Measurements from ENCODE around the gene UGT1A4. TPM values are rescaled to one million over a fixed set of nuclear protein-coding genes. Genes with fewer than 3 reads are reported as not detected.
A peak's percentile ranks its signal among the peaks of the same experiment; 100 is the strongest.

The UGT1A4 gene
- total RNA-seq, 1 donor from 2014 or later = not detected

DNA sequence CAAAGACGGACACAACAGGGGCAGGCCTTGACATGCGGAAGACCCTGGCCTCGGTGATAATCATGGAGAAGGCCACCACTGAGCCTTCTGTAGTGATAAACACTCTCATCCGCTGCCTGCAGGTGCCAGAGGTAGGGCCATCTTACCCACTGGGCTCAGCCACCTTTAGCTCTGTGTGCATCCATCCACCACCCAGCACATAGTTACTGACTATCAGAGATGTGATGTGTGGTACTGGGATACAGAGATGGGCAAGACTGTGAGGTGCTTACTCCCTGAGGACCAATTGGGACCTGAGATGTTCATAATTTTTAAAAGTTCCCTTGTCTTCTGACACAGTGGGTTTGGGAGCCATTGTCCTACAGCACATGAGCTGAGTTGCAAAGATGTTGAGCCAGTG is 61.2 kb downstream of the UGT1A4 start:
- no peak for DNase-seq (ENCODE audit: low spot score in 2 of 2)
- no peak for FAIRE-seq

DNA sequence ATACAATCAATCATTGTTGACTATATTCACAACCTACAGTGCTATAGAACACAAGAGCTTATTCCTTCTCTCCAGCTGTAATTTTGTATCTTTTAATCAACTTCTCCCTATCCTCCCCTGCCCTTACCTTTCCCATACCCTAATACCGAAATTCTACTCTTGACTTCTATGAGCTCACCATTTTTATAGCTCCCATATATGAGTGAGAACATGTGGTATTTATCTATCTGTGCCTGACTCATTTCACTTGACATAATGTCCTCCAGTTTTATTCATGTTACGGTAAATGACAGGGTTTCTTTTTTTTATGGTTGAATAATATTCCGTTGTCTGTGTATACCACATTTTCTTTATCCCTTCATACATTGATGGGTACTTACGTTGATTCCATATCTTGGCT is 62.2 kb downstream of the UGT1A4 start:
- DNase-seq (ENCODE audit: low spot score in 2 of 2) (no peak), FAIRE-seq (no peak)

DNA sequence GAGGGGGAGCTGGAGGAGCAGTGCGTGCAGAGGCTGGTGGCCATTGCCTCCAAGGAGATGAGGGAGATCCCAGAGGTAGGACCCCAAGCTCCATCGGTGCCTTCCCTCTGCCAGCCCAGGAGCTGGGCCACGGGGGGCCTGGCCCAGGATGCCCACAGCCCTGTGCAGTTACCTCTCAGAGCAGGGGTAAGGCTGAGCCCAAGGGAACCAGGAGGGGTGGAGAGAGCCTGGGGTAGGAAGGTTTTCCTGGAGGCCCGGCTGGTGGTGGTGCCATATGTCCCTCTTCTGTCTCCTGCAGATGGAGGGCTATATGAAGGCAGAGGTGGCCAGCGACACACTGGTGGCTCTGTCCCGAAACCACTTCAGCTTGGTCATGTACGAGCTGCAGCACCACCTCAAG is 71.0 kb downstream of the UGT1A4 start:
- FAIRE-seq = no peak
- DNase-seq (ENCODE audit: low spot score in 2 of 2) = no peak

DNA sequence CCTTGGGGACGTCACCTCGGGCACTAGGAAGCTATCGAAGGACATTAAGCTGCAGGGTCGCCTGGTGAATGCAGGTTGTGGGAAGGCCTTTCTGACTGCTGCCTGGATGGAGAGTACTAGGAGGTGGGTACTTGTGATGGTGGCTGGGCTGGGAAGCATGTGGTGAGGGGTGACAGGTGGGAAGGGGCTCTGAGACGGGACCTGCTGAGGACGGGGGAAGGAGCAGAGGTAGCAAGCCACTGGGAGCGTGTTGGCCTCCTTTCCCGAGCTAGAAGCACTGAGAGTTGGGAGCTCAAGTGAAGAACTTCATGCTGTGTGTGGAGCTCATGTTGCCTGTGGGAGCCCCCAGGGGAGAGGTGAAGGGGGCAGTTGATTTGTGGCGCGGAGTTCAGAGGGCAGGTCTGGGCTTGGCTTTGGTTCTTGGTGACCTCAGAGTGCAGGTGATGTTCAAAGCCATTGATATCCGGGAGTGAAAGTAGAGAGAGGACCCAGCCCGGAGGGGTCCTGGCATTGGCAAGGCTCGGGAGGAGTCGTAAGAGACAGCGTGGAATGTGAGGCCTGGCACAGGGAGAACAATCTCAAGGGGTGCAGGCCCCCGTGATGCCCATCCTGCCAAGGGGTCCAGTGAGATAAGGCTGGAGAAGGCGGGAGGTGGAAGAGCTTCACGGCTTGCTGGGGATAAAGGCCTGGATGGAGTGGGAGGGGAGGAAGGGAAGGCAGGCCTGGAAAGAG is 72.8 kb downstream of the UGT1A4 start:
- FAIRE-seq = no peak
- DNase-seq (ENCODE audit: low spot score in 2 of 2) = no peak

DNA sequence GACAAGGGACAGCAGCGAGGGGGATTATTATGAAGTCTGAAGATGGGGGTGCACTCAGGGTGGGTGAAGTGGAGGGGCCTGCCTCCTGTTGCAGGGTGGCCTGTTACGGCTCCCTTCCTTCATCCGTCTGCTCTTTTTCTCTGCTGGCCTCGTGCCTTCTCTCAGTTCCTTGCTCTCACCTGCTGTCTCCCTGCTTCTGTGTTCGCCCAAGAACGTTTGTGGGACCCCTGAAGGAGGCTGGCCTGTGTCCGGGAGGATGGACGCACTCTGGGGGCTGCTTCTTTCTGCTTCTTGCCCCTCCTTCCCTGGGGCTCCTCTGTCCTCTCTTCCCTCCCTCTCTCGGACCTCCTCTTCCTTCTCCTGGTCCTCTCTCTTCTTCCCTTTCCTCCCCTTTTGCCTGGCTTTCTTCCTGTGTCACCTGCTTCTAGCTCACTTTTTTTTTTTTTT is 73.4 kb downstream of the UGT1A4 start:
- no peak for FAIRE-seq
- DNase-seq (ENCODE audit: low spot score in 2 of 2) = no peak

DNA sequence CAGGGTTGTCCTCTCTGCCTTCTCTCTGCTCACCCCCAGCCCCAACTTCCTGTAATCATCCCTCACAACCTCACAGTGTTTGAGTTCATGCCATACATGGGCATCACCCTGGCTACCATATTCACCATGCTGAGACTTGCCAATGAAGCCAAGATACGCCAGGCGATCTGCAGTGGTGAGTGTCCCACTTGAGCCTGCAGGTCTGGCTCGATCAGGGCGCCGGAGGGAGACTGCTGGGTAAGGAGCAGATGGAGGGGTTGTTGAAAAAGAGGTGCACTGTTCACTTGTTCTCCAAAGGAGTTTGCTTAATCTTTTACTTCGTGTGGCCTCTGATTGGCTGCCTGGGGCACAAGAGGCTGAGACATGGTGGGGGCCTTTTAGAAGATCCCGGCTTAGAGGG is 74.2 kb downstream of the UGT1A4 start:
- DNase-seq (ENCODE audit: low spot score in 2 of 2) (no peak), FAIRE-seq (no peak)

DNA sequence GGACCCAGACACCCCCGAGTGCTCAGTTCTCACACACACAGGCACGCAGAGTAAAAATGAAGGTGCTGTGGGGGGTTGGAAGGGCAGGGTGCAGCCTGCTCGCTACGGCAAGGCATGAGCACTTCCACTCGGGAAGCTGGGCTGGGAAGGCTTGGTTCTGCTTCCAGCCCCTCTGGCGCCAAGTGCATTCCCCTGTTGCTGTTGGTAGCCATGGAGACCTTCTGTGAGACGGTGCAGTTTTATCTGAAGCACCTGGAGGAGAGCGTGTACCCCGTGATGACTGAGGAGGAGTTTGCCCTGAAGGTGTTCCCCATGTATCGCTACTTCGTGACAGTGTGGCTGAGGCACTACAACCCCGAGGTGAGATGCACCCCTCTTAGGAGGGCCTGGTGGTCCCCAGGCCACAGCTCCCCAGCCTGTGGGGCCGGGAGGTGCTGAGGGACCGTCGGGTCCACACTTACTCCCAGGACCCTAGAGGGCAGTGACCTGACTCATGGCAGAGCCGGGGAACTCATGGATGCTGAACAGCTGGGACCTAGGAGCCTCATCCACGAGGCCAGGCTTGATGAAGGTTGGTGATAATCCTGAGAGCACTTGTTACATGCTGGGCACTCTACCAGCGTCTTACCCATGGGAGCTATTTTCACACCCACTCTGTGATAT is 75.1 kb downstream of the UGT1A4 start:
- DNase-seq (ENCODE audit: low spot score in 2 of 2) (no peak), FAIRE-seq (no peak)

DNA sequence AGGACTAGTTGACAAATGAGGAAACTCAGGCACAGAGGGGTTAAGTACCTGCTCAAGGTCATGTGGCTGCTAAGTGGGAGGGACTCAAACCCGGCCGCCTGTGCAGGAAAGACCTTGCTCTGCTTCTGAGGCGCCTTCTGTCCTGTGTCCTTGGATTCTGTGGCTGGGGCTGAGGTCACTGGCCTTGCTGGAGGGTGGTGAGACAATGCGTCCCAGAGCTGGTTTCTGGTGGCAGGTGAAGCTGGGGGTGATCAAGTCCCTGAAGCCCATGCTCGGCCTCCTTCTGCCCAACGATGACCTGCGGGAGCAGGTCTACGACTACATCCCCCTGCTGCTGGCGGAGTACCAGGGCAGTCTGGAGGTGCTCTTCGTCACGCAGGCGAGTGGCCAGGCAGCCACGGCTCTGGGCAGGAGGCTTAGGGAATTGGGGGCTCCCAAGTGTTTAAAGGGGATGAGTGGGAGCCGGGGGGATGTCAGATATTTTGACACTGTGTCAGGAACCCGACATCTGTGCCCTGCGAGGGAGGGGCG is 75.7 kb downstream of the UGT1A4 start:
- FAIRE-seq = no peak
- no peak for DNase-seq (ENCODE audit: low spot score in 2 of 2)

DNA sequence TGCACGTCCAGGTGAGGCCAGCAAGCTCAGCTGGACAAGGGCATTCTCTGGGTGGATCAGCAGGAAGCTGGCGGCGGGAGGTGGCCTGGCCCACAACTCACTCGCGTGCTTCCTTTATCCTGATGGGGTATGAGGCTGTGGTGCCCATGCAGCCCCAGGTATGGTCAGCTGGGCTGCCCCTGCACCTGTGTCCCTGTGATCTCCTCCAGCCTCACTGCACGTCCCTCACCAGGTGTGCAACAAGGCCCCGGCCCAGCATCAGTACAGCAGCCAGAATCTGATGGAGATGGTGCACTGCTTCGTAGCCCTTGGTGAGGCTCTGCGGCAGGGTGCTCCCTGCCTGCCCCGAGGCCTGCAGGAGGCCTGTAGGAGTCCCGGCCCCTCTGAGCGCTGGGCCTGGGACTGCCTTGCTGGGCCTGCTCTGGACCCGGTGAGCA is 77.2 kb downstream of the UGT1A4 start:
- DNase-seq (ENCODE audit: low spot score in 2 of 2) (no peak), FAIRE-seq (no peak)

DNA sequence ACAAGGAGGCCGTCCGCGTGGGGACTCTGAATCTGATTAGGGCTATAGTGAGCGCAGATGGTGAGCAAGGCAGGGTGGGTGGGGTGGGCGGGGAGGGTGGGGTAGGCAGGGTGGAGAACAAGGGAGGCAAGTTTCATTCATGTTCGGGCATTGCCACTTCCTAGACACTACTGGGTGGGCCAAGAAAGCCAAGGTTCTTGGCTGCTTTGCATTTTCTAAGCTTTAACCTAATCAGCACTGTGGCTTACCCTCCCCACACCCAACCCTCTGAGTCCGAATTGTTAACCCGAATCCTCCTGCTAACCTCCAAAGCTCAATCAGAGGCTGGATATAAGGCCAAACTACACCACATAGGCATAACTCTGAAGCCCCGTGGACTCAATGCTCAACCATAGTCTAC is 77.7 kb downstream of the UGT1A4 start:
- no peak for DNase-seq (ENCODE audit: low spot score in 2 of 2)
- FAIRE-seq = no peak

DNA sequence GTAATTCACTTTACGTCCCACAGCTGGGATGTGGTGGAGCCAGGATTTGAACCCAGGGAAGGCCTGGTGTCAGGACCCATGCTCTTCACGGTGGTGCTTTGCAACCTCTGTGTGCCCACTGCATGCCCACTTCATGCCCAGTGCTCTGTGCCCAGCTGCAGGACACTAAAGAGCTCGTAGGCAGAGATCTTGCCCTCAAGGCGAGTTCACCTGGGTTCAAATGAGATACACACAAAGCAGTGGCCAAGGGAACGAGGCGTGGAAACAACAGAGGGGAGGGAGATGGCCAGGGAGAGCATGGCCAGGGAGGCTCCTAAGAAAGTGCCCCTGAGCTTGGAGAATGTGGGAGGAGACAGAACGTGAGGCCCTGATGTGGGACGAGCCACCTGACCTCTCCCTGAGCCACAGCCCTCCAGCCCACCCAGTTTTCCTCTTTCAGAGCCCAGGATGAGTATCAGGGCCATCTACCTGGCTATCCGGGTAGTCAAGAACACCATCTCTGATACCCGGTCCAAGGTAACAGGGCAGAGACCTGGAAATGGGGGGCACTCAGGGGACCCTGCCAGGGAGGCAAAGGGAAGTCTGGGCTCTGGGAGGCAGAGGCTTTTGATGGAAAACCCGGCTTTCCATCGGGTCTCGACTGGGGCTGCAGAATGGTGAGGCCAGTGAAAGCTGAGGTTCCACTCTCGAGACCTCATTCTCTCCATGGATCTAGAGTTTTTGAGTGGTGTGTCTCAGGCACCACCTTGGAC is 80.0 kb downstream of the UGT1A4 start:
- DNase-seq (ENCODE audit: low spot score in 2 of 2) = no peak
- FAIRE-seq = no peak

DNA sequence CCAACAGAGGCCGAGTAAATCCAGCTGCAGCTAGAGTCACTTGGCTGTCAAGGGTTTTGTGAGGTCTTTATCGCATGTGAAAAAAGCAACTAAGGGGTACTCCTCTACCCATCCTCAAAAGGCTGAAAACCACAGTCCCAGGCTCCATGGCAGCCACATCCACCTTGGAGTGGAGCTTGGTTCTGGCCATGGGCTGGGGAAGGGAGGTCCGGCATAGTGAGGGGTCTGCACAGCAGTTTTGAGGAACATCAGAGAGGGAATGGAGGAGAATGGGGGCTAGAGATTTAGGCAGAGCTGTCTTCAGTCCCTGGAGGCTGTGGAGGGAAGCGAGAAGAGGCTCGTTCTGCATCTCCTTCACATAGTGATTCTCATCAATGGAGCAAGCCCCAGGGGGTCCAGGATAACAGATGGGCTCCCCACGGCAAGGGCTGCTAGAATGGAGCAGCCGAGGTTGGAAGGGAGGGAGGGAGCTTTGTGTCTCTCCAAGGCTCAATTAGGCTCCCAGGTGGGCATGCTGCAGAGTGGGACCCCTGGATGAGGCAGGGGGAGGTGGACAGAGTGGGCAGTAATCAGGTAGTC is 80.6 kb downstream of the UGT1A4 start:
- FAIRE-seq (no peak), DNase-seq (ENCODE audit: low spot score in 2 of 2) (no peak)

DNA sequence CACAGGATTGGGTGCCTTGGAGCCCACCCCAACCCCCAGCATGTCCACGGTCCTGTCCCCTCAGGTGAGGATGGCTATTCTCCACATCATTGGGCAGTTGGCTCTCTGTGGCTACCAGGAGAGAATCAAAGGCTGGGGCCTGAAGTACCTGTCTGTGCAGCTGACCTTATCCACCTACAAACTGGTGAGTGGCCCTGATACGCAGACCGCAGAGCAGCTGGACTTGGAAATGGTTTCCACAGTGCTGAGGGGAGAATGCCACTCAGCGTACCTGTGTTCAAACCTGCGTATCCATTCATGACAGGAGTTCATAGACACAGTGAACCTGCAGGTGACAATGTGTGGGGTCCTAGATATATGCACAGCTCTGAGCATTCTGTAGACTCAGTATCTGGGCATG is 81.2 kb downstream of the UGT1A4 start:
- DNase-seq (ENCODE audit: low spot score in 2 of 2) (no peak), FAIRE-seq (no peak)

DNA sequence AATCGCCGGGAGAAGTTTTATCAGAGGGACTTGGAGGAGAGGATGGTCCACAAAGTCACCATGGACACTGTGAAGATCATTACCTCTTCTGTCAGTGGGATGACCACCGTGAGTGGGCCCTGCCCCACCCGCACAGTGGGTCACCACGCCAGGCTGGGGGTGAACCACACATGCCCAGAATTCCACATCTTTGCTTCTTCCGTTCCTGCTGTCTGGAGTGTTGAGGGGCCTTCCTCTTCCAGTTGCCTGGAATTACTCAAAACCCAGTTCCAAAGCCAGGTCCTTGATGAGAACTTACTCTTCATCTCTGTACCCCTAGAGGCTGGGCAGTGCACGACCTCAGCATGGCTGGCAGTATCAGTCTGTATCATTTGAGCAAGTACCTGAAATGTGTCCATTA is 81.7 kb downstream of the UGT1A4 start:
- FAIRE-seq = no peak
- no peak for DNase-seq (ENCODE audit: low spot score in 2 of 2)

DNA sequence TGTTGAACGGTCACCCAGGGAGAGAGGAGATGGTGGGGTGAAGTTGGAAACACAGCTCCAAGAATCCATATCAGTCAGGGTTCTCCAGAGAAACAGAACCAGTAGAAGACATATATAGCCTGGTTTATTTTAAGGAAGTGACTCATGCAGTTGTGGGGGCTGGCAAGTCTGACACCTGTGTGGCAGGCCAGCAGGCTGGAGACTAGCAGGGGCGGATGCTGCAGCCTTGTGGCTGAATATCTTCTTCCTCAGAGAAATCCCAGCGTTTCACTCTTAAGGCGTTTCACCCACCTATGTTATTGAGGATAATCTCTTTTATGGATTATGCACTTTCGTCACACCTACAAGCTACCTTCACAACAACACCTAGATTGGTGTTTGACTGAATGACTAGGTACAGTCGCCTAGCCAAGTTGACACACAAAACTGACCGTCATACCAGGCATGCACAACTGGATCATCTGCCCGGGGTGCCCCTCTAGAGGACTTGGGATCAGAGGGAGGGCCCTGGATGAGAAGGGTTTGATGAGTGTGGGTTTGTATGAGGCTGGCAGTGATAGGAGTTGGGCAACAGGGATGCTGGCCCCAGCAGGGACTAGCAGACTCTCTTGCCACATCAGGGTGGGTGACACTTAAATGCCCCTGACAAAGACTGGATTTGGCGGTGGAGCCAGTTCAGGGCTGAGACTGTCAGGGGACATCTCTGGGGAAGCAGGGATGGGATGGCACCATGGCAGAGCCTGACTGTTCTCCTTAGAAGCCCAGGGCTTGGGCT is 83.0 kb downstream of the UGT1A4 start:
- FAIRE-seq (no peak), DNase-seq (ENCODE audit: low spot score in 2 of 2) (peak in 1 of 2 donors; percentile 35)

DNA sequence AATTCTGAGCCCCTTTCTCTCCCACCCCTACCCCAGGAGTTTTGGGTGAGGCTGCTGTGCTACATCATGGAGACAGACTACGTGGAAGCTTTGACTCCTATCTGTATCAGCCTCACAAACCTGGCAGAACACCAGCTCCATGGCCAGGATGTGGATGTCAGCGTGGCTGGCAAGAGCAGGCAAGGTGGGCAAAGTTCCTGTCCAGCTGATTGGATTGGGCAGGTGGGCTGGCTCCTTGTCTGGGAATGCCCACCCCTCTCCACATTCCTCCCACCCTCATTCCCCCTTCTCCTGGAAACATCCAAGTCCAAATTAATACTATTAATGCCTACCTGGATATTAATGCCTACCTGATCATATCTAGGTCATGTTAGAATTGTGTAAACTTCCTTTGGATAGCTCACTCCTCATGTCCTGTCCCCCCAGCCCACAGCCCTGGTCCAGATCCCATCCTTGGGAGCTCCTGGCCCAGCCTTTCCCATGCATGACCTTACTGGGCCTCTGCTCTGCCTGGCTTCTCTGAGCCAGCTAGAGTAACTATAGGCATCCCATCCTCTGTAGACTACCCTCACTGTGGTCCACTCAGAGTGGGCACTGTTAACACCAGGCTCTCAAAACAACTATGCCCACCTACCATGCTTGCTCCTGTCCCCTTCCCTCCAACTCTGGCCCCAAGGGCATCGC is 83.7 kb downstream of the UGT1A4 start:
- no peak for FAIRE-seq
- no peak for DNase-seq (ENCODE audit: low spot score in 2 of 2)

DNA sequence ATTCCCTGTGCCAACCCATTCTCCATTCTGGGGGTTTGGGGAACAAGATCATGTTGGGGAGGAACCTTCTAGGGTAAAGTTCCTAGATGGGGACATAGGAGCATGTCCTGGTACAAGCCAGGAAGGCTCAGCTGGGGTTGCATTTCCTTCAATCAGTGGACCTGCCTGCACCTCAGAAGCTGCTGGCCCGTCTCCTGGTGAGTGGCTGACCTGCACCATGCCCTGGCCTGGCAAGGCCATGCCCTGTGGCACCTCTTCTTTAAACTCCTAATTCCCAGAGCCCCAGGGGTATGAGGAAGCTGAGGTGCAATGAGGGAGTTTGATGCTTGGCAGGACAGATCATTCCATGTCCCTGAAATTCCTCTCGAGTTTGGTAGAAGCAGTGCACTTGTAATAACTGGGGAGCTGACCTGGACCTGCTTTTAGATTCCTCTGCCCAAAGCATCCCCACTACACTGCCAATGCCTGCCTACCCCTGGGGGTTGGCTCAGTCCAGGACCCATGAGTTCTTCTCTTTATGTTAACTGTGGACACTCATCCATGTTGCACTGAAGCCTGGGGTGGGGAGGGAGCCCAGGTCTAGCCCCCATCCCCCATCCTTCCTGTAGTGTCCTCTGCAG is 84.9 kb downstream of the UGT1A4 start:
- FAIRE-seq = no peak

DNA sequence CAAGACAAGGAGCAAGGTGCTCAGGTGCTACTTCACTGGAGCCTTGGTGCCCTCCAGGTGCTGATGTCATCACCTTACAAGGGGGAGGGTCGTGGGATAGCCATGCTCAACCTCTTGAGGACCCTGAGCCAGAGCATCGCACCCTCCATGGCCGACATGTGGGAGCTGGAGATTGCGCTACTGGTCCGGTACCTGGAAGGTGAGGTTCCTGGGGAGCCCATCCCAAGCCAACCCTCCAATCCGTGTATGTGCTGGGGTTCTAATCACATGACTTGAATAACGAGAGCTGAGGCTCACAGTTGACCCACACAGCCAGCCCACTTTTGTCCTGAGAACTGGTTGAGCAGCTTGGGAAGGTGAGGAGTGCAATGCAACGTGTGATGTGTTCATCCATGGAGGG is 85.5 kb downstream of the UGT1A4 start:
- DNase-seq (ENCODE audit: low spot score in 2 of 2) (no peak), FAIRE-seq (no peak)

More for the DNA sequence above, 84.9 kb downstream of the UGT1A4 start:
- no peak for DNase-seq (ENCODE audit: low spot score in 2 of 2)

DNA sequence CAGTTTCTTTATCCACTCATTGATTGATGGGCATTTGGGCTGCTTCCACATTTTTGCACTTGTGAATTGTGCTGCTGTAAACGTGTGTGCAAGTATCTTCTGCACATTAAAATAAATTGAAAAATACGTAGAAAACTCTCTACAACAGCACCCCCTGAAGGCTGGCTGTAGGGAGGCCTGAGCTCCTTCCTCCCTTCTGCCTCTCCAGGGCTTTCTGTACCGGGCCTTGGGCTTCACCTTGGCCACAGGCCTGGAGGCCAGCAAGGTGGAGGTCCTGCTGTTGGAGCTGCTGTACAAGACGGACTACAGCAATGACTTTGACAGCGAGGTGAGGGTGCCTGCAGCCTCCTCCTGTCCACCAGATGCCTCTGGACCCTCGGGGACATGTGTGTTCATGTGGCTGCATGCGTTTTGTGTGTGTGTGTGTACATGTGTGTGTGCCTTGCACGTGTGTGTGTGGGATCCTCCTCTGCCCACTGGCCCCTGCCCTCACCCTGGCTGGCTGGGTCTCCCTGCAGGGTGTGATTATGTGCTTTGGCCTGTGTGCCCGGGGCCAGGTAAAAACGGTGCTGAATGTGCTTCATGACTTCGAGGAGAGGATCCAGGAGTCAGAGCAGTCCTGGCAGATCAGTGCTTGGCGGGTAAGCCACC is 88.8 kb downstream of the UGT1A4 start:
- FAIRE-seq (no peak), DNase-seq (ENCODE audit: low spot score in 2 of 2) (no peak)
